Body of pancreas (tissue), 4 donors: ENCODE measurements around the gene IL2RA.

ENCODE experiments used
- POLR2A ChIP-seq, 3 donors: fragments of 450-650 bp; IDR thresholded peaks; one replicate each; pipeline ENCODE4 v1.6.1; 2016; ENCODE audit warnings: antibody characterized with exemption in 3 of 3, mild to moderate bottlenecking in 2 of 3
- TF ChIP-seq, protein P1 (sequence below), 7 experiments: fragments of 450-650 bp in 4 of 7; fragments of 200-600 bp in 3 of 7; sonication (generic) in 3 of 7; IDR thresholded peaks; one replicate each; pipeline ENCODE4 v1.5.1; 2016 to 2019; ENCODE audit warnings: antibody characterized with exemption in 7 of 7

DNA sequence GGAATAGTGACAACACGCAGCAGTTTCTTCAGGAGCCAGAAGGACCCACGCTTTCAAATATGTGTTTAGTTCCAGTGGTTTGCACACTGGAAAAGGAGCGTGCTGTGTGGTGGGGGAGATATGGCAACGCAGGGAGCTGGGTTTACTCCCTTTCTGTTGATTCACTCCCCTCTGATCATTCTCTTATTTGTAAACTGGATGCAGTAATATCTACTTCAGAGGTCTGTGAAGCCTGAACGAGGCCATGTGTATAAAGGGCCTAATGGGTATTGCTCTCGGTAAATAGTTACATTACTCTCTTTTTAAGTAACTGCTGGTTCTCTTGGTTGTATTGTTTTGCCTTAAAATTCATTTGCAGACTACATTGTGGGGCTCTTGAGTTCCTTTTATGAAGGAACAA, 45.9 kb upstream of the IL2RA start:
- TF ChIP-seq, protein P1, sequence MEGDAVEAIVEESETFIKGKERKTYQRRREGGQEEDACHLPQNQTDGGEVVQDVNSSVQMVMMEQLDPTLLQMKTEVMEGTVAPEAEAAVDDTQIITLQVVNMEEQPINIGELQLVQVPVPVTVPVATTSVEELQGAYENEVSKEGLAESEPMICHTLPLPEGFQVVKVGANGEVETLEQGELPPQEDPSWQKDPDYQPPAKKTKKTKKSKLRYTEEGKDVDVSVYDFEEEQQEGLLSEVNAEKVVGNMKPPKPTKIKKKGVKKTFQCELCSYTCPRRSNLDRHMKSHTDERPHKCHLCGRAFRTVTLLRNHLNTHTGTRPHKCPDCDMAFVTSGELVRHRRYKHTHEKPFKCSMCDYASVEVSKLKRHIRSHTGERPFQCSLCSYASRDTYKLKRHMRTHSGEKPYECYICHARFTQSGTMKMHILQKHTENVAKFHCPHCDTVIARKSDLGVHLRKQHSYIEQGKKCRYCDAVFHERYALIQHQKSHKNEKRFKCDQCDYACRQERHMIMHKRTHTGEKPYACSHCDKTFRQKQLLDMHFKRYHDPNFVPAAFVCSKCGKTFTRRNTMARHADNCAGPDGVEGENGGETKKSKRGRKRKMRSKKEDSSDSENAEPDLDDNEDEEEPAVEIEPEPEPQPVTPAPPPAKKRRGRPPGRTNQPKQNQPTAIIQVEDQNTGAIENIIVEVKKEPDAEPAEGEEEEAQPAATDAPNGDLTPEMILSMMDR (IDR thresholded peaks at IDR 0.05) = no peak
- TF ChIP-seq POLR2A (IDR thresholded peaks at IDR 0.05) = no peak
